ENCODE measurements around the gene GDI2.

Gene GDI2

GRCh38 chr10:5813341-5814109 lies at the start of gene GDI2:
TSS of gene GDI2 (minus strand) at chr10:5813434. CDS start at chr10:5813258, 176 bp downstream.
- TF ChIP-seq GATA3 (IDR thresholded peaks at IDR 0.05; ENCODE audit: low read depth, low read length), result no peak
- no peak for TF ChIP-seq GATA2 (IDR thresholded peaks at IDR 0.05; ENCODE audit: low read depth, low read length)

DNA sequence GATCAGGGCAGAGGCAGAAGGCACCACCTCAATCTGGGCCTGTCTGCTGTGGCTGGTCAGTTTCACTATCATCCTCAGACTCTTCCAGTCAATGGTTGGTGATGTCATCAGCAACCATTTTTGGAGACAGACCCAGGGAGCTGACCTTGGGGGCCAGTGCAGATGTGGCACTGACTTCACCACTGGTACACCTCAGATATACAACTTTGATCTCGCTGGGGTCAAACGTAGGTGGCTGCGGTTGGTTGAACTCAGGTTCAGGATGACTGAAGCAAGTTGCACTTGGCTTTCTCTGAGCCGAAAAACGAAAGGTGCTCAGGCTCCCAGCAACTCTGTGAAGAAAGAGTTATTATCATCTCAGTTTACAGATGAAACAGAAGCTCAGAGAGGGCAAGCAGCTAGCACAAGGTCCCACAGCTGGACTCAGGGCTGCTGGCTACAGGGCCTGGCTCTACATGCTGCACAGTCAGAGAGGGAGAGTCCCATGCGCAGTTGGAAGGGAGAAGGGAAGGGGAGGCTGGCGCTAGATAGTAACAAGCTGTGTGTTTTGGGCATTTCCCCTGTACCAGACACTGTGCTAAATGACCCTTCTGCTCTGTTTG lies 49.2 kb upstream of the GDI2 start:
- TF ChIP-seq GATA3 (IDR thresholded peaks at IDR 0.05; ENCODE audit: low read depth, low read length), result no peak
- TF ChIP-seq GATA2 (IDR thresholded peaks at IDR 0.05; ENCODE audit: low read depth, low read length), result no peak

- TF ChIP-seq GATA3 (IDR thresholded peaks at IDR 0.05; ENCODE audit: low read depth, low read length) (no peak), GATA2 (IDR thresholded peaks at IDR 0.05; ENCODE audit: low read depth, low read length) (no peak)
These were observed 46.8 kb upstream of the GDI2 start for GRCh38 chr10:5860066-5860465.

GRCh38 chr10:5858811-5859210 lies 45.6 kb upstream of the GDI2 start:
- TF ChIP-seq GATA3 (IDR thresholded peaks at IDR 0.05; ENCODE audit: low read depth, low read length) (no peak), GATA2 (IDR thresholded peaks at IDR 0.05; ENCODE audit: low read depth, low read length) (no peak)

DNA sequence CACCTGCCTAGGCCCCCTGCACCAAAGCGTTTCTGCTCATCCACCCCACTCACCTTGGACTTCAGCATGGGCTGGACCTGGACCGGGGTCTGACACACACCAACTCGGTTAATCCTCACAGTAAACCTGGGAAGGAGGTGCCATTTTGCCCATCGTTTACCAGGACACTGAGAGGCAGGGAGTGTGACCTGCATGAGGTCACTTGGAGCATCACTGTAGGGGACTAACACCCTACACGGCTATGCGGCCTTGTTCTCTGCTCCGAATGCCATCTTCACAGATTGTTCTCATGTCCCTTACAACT lies 43.4 kb upstream of the GDI2 start:
- TF ChIP-seq GATA3 (IDR thresholded peaks at IDR 0.05; ENCODE audit: low read depth, low read length) (no peak), GATA2 (IDR thresholded peaks at IDR 0.05; ENCODE audit: low read depth, low read length) (no peak)

- TF ChIP-seq GATA2 (IDR thresholded peaks at IDR 0.05; ENCODE audit: low read depth, low read length) (no peak), GATA3 (IDR thresholded peaks at IDR 0.05; ENCODE audit: low read depth, low read length) (no peak)
These were observed 42.9 kb upstream of the GDI2 start for GRCh38 chr10:5855979-5856700.

DNA sequence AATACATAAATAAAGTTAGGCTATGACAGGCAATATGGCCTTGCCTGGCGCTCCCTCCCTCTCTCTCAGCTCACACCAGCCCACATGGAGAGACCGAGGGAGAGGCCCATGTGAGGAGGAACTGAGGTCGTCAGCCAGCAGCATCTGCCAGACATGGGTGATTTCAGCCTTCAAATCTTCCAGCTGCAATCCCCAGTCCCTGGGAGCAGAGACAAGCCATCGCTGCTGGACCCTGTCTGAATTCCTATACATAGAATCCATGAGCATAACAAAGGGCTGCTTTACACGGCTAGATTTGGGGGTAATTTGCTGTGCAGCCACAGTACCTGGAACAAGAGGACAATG lies 40.9 kb upstream of the GDI2 start:
- TF ChIP-seq GATA3 (IDR thresholded peaks at IDR 0.05; ENCODE audit: low read depth, low read length) (no peak), GATA2 (IDR thresholded peaks at IDR 0.05; ENCODE audit: low read depth, low read length) (no peak)

GRCh38 chr10:5844345-5845055 lies 31.3 kb upstream of the GDI2 start:
- TF ChIP-seq GATA3 (IDR thresholded peaks at IDR 0.05; ENCODE audit: low read depth, low read length), result no peak
- TF ChIP-seq GATA2 (IDR thresholded peaks at IDR 0.05; ENCODE audit: low read depth, low read length), result no peak

GRCh38 chr10:5843686-5844344 lies 30.6 kb upstream of the GDI2 start:
- TF ChIP-seq GATA3 (IDR thresholded peaks at IDR 0.05; ENCODE audit: low read depth, low read length) (no peak), GATA2 (IDR thresholded peaks at IDR 0.05; ENCODE audit: low read depth, low read length) (no peak)

- TF ChIP-seq GATA2 (IDR thresholded peaks at IDR 0.05; ENCODE audit: low read depth, low read length), result no peak
- TF ChIP-seq GATA3 (IDR thresholded peaks at IDR 0.05; ENCODE audit: low read depth, low read length), result no peak
These were observed 28.7 kb upstream of the GDI2 start for GRCh38 chr10:5841965-5842364.

DNA sequence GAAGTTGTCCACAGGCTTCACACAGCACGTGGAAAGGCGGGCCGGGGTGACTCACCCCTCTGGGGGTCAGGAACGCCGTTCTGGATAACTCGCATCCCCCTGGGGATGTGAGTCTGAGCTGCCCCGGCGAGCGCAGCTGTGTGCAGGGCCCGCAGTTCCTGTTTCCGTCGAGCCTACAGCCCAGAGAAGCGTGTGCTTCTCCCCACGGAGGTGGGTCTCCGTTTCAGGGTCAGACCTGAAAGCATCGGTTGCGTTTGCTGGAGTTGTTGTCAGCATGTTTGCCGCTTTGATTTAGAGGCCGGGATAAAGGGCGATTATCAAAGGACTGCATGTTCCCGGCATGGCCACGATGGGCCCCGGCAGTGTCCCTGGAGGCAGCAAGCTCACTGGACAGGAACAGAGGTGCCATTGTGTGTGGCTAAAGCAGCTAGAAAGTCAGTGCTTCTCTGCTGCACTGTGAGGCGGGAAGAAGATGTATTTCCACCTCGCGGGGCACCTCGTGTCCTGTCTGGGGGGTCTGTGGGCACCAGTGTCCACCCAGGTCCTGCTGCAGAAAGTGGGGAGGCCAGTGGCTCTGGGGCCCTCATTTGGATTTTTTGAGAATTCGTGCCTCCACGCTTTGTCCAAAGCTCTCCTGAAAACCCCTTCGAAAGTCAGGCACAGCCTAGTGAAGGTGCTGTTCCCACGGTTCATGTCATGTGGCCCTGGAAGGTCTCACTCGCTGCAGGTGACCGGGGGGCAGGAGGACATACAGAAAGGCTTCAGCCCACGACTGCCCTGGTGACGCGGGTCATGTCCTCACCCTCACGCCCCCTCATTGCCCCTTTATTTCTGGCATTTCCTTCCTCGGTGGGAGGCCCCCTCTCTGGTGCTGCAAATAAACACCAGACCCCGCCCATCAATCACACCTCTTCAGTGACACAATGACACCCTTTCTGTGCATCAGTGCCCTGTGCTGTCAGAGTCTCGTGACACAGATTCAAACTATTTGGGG lies 27.4 kb upstream of the GDI2 start:
- TF ChIP-seq GATA2 (IDR thresholded peaks at IDR 0.05; ENCODE audit: low read depth, low read length) (no peak), GATA3 (IDR thresholded peaks at IDR 0.05; ENCODE audit: low read depth, low read length) (no peak)

GRCh38 chr10:5835446-5836095 lies 22.3 kb upstream of the GDI2 start:
- no peak for TF ChIP-seq GATA3 (IDR thresholded peaks at IDR 0.05; ENCODE audit: low read depth, low read length)
- no peak for TF ChIP-seq GATA2 (IDR thresholded peaks at IDR 0.05; ENCODE audit: low read depth, low read length)
